Erythroblast (primary cell): ENCODE results near the gene DCT.

Experiments
- GATA1 ChIP-seq: IDR thresholded peaks from 2 replicates; pipeline ENCODE4 v1.6.1; 2011; ENCODE audit warnings: low read depth, mild to moderate bottlenecking, control low read depth, low read length, moderate library complexity
- POLR2A ChIP-seq: IDR thresholded peaks from 2 replicates; pipeline ENCODE4 v1.6.1; 2011; ENCODE audit warnings: mild to moderate bottlenecking, low read length

DNA sequence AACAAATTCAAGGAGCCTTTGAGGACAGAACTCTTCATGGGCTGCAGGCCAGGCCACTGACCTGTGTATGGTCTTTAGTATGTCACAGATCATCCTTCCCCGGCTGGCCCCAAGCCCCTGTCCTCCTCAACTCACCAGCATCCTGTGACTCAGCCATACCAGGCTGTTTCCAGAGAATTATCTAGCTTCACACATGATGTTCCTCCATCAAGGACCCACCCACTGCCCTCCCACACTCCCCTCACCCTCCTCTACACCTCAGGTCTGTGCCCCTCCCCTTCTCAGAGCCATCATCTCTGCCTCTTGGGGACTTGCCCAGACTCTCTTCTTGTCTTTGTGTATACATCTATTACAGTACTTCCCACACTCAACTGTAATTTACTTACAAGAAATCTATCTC lies 14.7 kb downstream of the DCT start:
- TF ChIP-seq POLR2A (no peak), GATA1 (no peak)
